Fibroblast of pulmonary artery (primary cell): ENCODE data around the gene EPS8L1.

Experiments used
- DNase-seq: peaks from one replicate; pipeline ENCODE4 v3.0.0-alpha.2; 2010; ENCODE audit warnings: low read depth
- H3K4me3 ChIP-seq: replicated peaks from 2 replicates; pipeline ENCODE4 v1.5.1; 2011; ENCODE audit warnings: low read depth, mild to moderate bottlenecking, control low read depth, low read length, moderate library complexity
- CTCF ChIP-seq: IDR thresholded peaks from 2 replicates; pipeline ENCODE4 v1.5.1; 2011; ENCODE audit warnings: mild to moderate bottlenecking, control low read depth, low read length, inconsistent platforms; ENCODE audit errors: missing control alignments

EPS8L1 gene

GRCh38 chr19:55080968-55081769, 5.5 kb downstream of the EPS8L1 start:
- DNase-seq = peak; percentile 70
- no peak for TF ChIP-seq CTCF

DNA sequence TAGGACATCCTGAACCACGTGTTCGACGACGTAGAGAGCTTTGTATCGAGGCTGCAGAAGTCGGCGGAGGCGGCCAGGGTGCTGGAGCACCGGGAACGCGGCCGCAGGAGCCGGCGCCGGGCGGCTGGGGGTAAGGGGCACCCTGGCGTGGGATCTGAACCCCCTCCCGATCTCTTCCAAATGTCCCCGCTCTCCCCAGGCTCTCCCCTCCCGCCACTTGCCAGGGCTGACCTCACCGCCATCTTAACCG, 6.0 kb downstream of the EPS8L1 start:
- no peak for DNase-seq
- no peak for TF ChIP-seq CTCF
- peak overlapping the region; percentile 57 for H3K4me3 ChIP-seq

More at GRCh38 chr19:55080968-55081769, 5.5 kb downstream of the EPS8L1 start:
- H3K4me3 ChIP-seq = peak overlapping the region; percentile 57

DNA sequence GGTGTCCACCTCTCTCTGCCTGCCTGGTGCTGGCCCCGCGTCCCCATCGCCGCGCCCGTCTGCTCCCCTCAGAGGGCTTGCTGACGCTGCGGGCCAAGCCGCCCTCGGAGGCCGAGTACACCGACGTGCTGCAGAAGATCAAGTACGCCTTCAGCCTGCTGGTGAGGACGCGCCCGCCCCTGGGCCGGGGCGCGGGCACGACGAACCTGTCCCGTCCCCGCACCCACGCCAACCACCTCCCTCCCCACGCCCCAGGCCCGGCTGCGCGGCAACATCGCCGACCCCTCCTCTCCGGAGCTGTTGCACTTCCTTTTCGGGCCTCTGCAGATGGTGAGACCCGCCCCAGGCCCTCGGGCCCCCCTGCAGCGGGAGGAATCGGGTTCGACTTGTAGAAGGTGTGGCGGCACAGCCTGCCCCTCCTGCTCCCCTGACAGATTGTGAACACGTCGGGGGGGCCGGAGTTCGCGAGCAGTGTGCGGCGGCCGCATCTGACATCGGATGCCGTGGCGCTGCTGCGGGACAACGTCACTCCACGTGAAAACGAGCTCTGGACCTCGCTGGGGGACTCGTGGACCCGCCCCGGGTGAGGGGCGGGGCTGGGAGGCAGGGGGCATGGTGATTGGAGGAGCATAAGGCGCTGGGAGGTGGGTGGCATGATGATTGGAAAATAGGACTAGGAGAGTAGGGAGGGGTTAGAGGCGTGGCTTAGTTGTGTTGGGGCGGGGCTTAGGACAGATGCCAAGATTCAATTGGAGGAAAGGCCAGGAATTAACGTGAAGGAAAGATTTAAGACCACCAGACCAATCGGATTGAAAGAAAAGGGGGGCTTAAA, 6.6 kb downstream of the EPS8L1 start:
- peak overlapping the region; percentile 57 for H3K4me3 ChIP-seq
- TF ChIP-seq CTCF = no peak

DNA sequence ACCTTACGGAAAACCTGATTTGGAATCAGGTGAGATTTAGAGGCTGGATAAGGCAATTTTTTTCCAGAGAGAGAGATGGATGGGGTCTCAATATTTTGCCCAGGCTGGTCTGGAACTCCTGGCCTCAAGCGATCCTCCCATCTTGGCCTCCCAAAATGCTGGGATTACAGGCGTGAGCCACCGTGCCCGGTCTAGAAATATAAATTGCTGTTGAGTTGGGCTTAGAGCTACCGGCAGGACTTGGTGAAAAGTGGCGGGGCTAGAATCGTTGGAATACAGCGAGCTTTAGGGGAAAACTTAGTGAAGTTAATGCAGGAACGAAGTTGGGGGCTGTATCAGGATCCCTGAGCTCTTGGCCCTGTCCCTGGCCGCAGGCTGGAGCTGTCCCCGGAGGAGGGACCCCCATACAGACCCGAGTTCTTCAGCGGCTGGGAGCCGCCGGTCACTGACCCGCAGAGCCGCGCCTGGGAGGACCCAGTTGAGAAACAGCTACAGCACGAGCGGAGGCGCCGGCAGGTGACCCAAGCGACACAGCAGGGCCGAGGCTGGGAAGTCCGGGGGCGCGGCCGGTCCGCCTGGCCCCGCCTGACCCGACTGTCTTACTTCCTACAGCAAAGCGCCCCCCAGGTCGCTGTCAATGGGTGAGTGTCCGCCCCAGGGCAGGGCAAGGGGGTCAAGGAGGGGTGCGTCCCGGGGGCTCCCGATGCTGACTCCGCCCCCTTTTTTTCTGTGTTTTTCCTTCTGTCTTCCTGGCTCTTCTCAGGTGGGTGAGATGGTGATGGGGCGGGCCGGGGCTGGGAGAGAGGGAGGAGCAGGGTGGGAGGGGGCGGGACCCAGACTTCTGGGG, 7.6 kb downstream of the EPS8L1 start:
- TF ChIP-seq CTCF = no peak
- DNase-seq = no peak
- no peak overlapping the region for H3K4me3 ChIP-seq

More for the DNA sequence above, 6.6 kb downstream of the EPS8L1 start:
- DNase-seq = peak; percentile 58

GRCh38 chr19:55084416-55084815, 8.7 kb downstream of the EPS8L1 start:
- no peak overlapping the region for H3K4me3 ChIP-seq
- no peak for TF ChIP-seq CTCF
- no peak for DNase-seq

- peak overlapping the region; percentile 60 for H3K4me3 ChIP-seq
Measured at GRCh38 chr19:55085923-55086715, 10.4 kb downstream of the EPS8L1 start.

More at GRCh38 chr19:55085923-55086715, 10.4 kb downstream of the EPS8L1 start:
- no peak for DNase-seq
- TF ChIP-seq CTCF = no peak
